ENCODE data around the gene DUOXA2.

DNA sequence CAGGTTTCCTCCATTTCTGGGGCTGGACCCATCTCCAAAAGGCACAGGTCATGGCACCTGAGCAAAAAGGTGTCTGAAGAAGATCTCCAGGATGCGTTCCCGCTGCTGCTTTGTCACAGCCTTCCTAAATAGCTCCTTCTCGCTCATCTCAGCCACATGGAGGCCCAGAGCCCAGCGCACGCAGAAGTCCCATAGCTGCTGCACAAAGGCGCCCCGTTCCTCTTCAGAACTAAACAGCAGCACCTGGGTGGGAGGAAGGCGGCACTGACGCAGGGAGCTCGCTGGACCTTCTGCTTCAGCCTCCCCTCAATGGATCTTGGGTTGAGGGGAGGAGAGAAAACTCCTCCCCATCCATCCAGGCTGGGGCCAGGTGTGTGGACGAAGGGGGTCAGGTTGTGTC lies 8.5 kb upstream of the DUOXA2 start:
- no peak for TF ChIP-seq CREB1 (CRISPR knock-in tag; IDR thresholded peaks at IDR 0.05; ENCODE audit: low read depth)
- no peak for TF ChIP-seq CTCF (conservative IDR thresholded peaks at IDR 0.05; ENCODE audit: low read depth in 2 of 2)
- TF ChIP-seq, protein P1, sequence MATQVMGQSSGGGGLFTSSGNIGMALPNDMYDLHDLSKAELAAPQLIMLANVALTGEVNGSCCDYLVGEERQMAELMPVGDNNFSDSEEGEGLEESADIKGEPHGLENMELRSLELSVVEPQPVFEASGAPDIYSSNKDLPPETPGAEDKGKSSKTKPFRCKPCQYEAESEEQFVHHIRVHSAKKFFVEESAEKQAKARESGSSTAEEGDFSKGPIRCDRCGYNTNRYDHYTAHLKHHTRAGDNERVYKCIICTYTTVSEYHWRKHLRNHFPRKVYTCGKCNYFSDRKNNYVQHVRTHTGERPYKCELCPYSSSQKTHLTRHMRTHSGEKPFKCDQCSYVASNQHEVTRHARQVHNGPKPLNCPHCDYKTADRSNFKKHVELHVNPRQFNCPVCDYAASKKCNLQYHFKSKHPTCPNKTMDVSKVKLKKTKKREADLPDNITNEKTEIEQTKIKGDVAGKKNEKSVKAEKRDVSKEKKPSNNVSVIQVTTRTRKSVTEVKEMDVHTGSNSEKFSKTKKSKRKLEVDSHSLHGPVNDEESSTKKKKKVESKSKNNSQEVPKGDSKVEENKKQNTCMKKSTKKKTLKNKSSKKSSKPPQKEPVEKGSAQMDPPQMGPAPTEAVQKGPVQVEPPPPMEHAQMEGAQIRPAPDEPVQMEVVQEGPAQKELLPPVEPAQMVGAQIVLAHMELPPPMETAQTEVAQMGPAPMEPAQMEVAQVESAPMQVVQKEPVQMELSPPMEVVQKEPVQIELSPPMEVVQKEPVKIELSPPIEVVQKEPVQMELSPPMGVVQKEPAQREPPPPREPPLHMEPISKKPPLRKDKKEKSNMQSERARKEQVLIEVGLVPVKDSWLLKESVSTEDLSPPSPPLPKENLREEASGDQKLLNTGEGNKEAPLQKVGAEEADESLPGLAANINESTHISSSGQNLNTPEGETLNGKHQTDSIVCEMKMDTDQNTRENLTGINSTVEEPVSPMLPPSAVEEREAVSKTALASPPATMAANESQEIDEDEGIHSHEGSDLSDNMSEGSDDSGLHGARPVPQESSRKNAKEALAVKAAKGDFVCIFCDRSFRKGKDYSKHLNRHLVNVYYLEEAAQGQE (IDR thresholded peaks at IDR 0.05; ENCODE audit: unreplicated experiment), result no peak
- TF ChIP-seq, protein P2, sequence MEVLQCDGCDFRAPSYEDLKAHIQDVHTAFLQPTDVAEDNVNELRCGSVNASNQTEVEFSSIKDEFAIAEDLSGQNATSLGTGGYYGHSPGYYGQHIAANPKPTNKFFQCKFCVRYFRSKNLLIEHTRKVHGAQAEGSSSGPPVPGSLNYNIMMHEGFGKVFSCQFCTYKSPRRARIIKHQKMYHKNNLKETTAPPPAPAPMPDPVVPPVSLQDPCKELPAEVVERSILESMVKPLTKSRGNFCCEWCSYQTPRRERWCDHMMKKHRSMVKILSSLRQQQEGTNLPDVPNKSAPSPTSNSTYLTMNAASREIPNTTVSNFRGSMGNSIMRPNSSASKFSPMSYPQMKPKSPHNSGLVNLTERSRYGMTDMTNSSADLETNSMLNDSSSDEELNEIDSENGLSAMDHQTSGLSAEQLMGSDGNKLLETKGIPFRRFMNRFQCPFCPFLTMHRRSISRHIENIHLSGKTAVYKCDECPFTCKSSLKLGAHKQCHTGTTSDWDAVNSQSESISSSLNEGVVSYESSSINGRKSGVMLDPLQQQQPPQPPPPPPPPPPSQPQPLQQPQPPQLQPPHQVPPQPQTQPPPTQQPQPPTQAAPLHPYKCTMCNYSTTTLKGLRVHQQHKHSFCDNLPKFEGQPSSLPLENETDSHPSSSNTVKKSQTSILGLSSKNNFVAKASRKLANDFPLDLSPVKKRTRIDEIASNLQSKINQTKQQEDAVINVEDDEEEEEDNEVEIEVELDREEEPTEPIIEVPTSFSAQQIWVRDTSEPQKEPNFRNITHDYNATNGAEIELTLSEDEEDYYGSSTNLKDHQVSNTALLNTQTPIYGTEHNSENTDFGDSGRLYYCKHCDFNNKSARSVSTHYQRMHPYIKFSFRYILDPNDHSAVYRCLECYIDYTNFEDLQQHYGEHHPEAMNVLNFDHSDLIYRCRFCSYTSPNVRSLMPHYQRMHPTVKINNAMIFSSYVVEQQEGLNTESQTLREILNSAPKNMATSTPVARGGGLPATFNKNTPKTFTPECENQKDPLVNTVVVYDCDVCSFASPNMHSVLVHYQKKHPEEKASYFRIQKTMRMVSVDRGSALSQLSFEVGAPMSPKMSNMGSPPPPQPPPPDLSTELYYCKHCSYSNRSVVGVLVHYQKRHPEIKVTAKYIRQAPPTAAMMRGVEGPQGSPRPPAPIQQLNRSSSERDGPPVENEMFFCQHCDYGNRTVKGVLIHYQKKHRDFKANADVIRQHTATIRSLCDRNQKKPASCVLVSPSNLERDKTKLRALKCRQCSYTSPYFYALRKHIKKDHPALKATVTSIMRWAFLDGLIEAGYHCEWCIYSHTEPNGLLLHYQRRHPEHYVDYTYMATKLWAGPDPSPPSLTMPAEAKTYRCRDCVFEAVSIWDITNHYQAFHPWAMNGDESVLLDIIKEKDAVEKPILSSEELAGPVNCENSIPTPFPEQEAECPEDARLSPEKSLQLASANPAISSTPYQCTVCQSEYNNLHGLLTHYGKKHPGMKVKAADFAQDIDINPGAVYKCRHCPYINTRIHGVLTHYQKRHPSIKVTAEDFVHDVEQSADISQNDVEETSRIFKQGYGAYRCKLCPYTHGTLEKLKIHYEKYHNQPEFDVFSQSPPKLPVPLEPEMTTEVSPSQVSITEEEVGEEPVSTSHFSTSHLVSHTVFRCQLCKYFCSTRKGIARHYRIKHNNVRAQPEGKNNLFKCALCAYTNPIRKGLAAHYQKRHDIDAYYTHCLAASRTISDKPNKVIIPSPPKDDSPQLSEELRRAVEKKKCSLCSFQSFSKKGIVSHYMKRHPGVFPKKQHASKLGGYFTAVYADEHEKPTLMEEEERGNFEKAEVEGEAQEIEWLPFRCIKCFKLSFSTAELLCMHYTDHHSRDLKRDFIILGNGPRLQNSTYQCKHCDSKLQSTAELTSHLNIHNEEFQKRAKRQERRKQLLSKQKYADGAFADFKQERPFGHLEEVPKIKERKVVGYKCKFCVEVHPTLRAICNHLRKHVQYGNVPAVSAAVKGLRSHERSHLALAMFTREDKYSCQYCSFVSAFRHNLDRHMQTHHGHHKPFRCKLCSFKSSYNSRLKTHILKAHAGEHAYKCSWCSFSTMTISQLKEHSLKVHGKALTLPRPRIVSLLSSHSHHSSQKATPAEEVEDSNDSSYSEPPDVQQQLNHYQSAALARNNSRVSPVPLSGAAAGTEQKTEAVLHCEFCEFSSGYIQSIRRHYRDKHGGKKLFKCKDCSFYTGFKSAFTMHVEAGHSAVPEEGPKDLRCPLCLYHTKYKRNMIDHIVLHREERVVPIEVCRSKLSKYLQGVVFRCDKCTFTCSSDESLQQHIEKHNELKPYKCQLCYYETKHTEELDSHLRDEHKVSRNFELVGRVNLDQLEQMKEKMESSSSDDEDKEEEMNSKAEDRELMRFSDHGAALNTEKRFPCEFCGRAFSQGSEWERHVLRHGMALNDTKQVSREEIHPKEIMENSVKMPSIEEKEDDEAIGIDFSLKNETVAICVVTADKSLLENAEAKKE (CRISPR knock-in tag; IDR thresholded peaks at IDR 0.05), result no peak
- TF ChIP-seq ZNF331 (CRISPR knock-in tag; IDR thresholded peaks at IDR 0.05; ENCODE audit: low read depth), result no peak
